ENCODE measurements around the gene FCN3.

The FCN3 gene

GRCh38 chr1:27361044-27361402, 13.6 kb downstream of the FCN3 start:
- no peak overlapping the region for H3K4me3 ChIP-seq (ENCODE audit: low read depth, low read length)
- TF ChIP-seq CTCF (IDR thresholded peaks at IDR 0.05; ENCODE audit: borderline replicate concordance, insufficient read depth, low read depth, low read length), result no peak

GRCh38 chr1:27360159-27361043, 14.2 kb downstream of the FCN3 start:
- peak overlapping the region; percentile 52 for H3K4me3 ChIP-seq (ENCODE audit: low read depth, low read length)
- no peak for TF ChIP-seq CTCF (IDR thresholded peaks at IDR 0.05; ENCODE audit: borderline replicate concordance, insufficient read depth, low read depth, low read length)

- TF ChIP-seq CTCF (IDR thresholded peaks at IDR 0.05; ENCODE audit: borderline replicate concordance, insufficient read depth, low read depth, low read length), result no peak
- no peak overlapping the region for H3K4me3 ChIP-seq (ENCODE audit: low read depth, low read length)
Observed at GRCh38 chr1:27359822-27360158, 14.8 kb downstream of the FCN3 start.

GRCh38 chr1:27358928-27359313, 15.7 kb downstream of the FCN3 start:
- H3K4me3 ChIP-seq (ENCODE audit: low read depth, low read length), result no peak overlapping the region
- TF ChIP-seq CTCF (IDR thresholded peaks at IDR 0.05; ENCODE audit: borderline replicate concordance, insufficient read depth, low read depth, low read length), result no peak

- no peak for TF ChIP-seq CTCF (IDR thresholded peaks at IDR 0.05; ENCODE audit: borderline replicate concordance, insufficient read depth, low read depth, low read length)
- H3K4me3 ChIP-seq (ENCODE audit: low read depth, low read length), result no peak overlapping the region
Observed at GRCh38 chr1:27358038-27358927, 16.3 kb downstream of the FCN3 start.

GRCh38 chr1:27357281-27358037, 17.2 kb downstream of the FCN3 start:
- H3K4me3 ChIP-seq (ENCODE audit: low read depth, low read length), result peak overlapping the region; percentile 37
- TF ChIP-seq CTCF (IDR thresholded peaks at IDR 0.05; ENCODE audit: borderline replicate concordance, insufficient read depth, low read depth, low read length), result peak; percentile 97

Measured in GM12875 (cell line).